Kidney capillary endothelial cell (primary cell): Measurements from ENCODE around the gene SRGAP3.
A peak's percentile ranks its signal among the peaks of the same experiment; 100 is the strongest.

ENCODE experiments used
- DNase-seq: peaks from one replicate; pipeline ENCODE4 v3.0.0-alpha.2; 2018; ENCODE audit warnings: low spot score

SRGAP3 gene

GRCh38 chr3:9080163-9080562 lies 169.3 kb downstream of the SRGAP3 start:
- DNase-seq: no peak

GRCh38 chr3:9079676-9080075 lies 169.8 kb downstream of the SRGAP3 start:
- no peak for DNase-seq

GRCh38 chr3:9078561-9079240 lies 170.7 kb downstream of the SRGAP3 start:
- no peak for DNase-seq

- DNase-seq: no peak
Measured at GRCh38 chr3:9077029-9077428, 172.4 kb downstream of the SRGAP3 start.

GRCh38 chr3:9075762-9076161 lies 173.7 kb downstream of the SRGAP3 start:
- DNase-seq: no peak

GRCh38 chr3:9074079-9074478 lies 175.4 kb downstream of the SRGAP3 start:
- no peak for DNase-seq

GRCh38 chr3:9072667-9073009 lies 176.8 kb downstream of the SRGAP3 start:
- DNase-seq: no peak

- no peak for DNase-seq
Measured at GRCh38 chr3:9071936-9072666, 177.3 kb downstream of the SRGAP3 start.

- DNase-seq: no peak
Measured at GRCh38 chr3:9070961-9071360, 178.5 kb downstream of the SRGAP3 start.

GRCh38 chr3:9069971-9070370 lies 179.5 kb downstream of the SRGAP3 start:
- DNase-seq: no peak

GRCh38 chr3:9068051-9068450 lies 181.4 kb downstream of the SRGAP3 start:
- no peak for DNase-seq

- peak; percentile 62 for DNase-seq
Measured at GRCh38 chr3:9067352-9067975, 182.0 kb downstream of the SRGAP3 start.

GRCh38 chr3:9066775-9067174 lies 182.7 kb downstream of the SRGAP3 start:
- no peak for DNase-seq

- DNase-seq: no peak
Measured at GRCh38 chr3:9066141-9066540, 183.3 kb downstream of the SRGAP3 start.

- DNase-seq: peak; percentile 41
Measured at GRCh38 chr3:9064850-9065249, 184.6 kb downstream of the SRGAP3 start.

GRCh38 chr3:9064251-9064650 lies 185.2 kb downstream of the SRGAP3 start:
- DNase-seq: no peak

- no peak for DNase-seq
Measured at GRCh38 chr3:9062570-9062969, 186.9 kb downstream of the SRGAP3 start.

GRCh38 chr3:9061634-9062033 lies 187.8 kb downstream of the SRGAP3 start:
- DNase-seq: no peak

- no peak for DNase-seq
Measured at GRCh38 chr3:9059489-9060400, 189.7 kb downstream of the SRGAP3 start.

- no peak for DNase-seq
Measured at GRCh38 chr3:9056581-9056980, 192.9 kb downstream of the SRGAP3 start.

- DNase-seq: no peak
Measured at GRCh38 chr3:9047452-9048346, 201.7 kb downstream of the SRGAP3 start.
